Heart left ventricle (tissue), 16 donors: Measurements from ENCODE around the gene RALGPS1. TPM values are rescaled to one million over a fixed set of nuclear protein-coding genes. Genes with fewer than 3 reads are reported as not detected.
A peak's percentile ranks its signal among the peaks of the same experiment; 100 is the strongest.

ENCODE experiments used
- ATAC-seq, 4 donors: fragments of 200-7000 bp; cut with Tn5 transposase; one replicate each; pipeline ENCODE4 v1.9.1; 2020 to 2022; ENCODE audit warnings: moderate library complexity in 4 of 4, mild to moderate bottlenecking in 3 of 4, moderate number of reproducible peaks in 1 of 4
- DNase-seq, 5 donors: peaks; one replicate each; pipeline ENCODE4 v3.0.0-alpha.2; 2020
- H3K27ac ChIP-seq, 12 donors: fragments of 200-600 bp; sonication (generic) in 4 of 12; one replicate each; pipeline versions ENCODE4 v1.5.0 to v1.8.0; 2016 to 2022; ENCODE audit warnings: mild to moderate bottlenecking in 2 of 12
- H3K27me3 ChIP-seq, 9 donors: fragments of 200-600 bp; sonication (generic) in 2 of 9; one replicate each; pipeline versions ENCODE4 v1.5.1 to v1.8.0; 2016 to 2022; ENCODE audit warnings: mild to moderate bottlenecking in 3 of 9
- H3K36me3 ChIP-seq, 9 donors: fragments of 200-600 bp; sonication (generic) in 2 of 9; one replicate each; pipeline versions ENCODE4 v1.5.0 to v1.8.0; 2018 to 2022; ENCODE audit warnings: mild to moderate bottlenecking in 2 of 9
- H3K4me1 ChIP-seq, 12 donors: fragments of 200-600 bp; sonication (generic) in 4 of 12; one replicate each; pipeline versions ENCODE4 v1.5.0 to v1.8.0; 2016 to 2022; ENCODE audit warnings: mild to moderate bottlenecking in 3 of 12
- H3K4me3 ChIP-seq, 12 donors: fragments of 200-600 bp; sonication (generic) in 4 of 12; one replicate each; pipeline versions ENCODE4 v1.5.0 to v1.8.0; 2017 to 2022; ENCODE audit warnings: mild to moderate bottlenecking in 9 of 12, moderate library complexity in 4 of 12
- H3K9me3 ChIP-seq, 12 donors: fragments of 200-600 bp; sonication (generic) in 4 of 12; one replicate each; pipeline versions ENCODE4 v1.5.0 to v1.8.0; 2016 to 2022; ENCODE audit warnings: mild to moderate bottlenecking in 1 of 12
- CTCF ChIP-seq, 12 donors: fragments of 200-600 bp; sonication (generic) in 4 of 12; IDR thresholded peaks; one replicate each; pipeline versions ENCODE4 v1.5.0 to v1.8.0; 2018 to 2022; ENCODE audit warnings: antibody characterized with exemption in 12 of 12, mild to moderate bottlenecking in 5 of 12
- POLR2A ChIP-seq, 2 donors: fragments of 450-650 bp; IDR thresholded peaks; one replicate each; pipeline ENCODE4 v1.6.1; 2017; ENCODE audit warnings: antibody characterized with exemption in 2 of 2, mild to moderate bottlenecking in 2 of 2, moderate library complexity in 2 of 2
- WGBS, 4 donors: extraction: QIAGEN DNeasy Blood & Tissue Kit in 2 of 4; methylation state at CpG; one replicate each; pipeline versions ENCODE4 v1.1.5 to v1.1.7; 2013 to 2018; 5-methylcytosine and 5-hydroxymethylcytosine counted together
- intact Hi-C, 10 donors: fragments of 100-400 bp; cut with DNase I; formaldehyde crosslinking; loops; one replicate each; pipeline versions ENCODE4 v1.11.1 to v1.14.2; 2022
- polyA plus RNA-seq, 2 donors: library from polyadenylated mRNA; stranded (reverse); fragments of 200-250 nt; gene quantifications; one replicate each; pipeline ENCODE4 v1.2.3, GENCODE V29; 2013
- total RNA-seq, 9 donors: library from RNA; depleted of rRNA in 2 of 9; stranded (reverse); fragments of >200 nt in 2 of 9; fragmentation: NEBNext Ultra II Directional in 3 of 9; extraction: Animal tissue kit (Norgen Biotek cat#: 25700) in 3 of 9; gene quantifications; one replicate each; pipeline versions ENCODE4 v1.1.0 to v1.2.4, GENCODE V29; 2016 to 2023
- donor health status: ischemic (EF 13 %, LVEDD 7.1; RV severe dilation, severe dysfunction).
- donor health status: healthy with polysubstance abuse.
- donor health status: DM: no; HTN: yes; CAD: no.
- donor health status: DM: no; HTN: no; CAD: no.
- donor health status: ischemic (EF 25% LVEDD 6.9; RV normal size, moderate dysfunction).
- donor health status: ischemic (EF 25% LVEDD 5.7; RV mildly dilated, moderate dysfunction).
- donor health status: healthy.
- donor health status: DM: yes; HTN: yes; CAD: no.
- donor health status: ischemic (EF 35%, LVEDD 5.7; RV mildly dilated, moderate dysfunction).
- donor health status: nonischemic (EF 11% LVEDD 7.7; RV severe dilation, severe dysfunction).
- donor health status: DM: yes; HTN: yes; CAD: no.
- donor health status: PGD.
- donor health status: ischemic (EF 29% LVEDD 5.4; RV normal size, mild dysfunction).
- donor health status: nonischemic (EF 23%, LVEDD 6.1; RV moderate dilation, normal function).

RALGPS1 gene
- total and polyA plus RNA-seq, 11 donors, result 8.0 to 21.8 (median 14.4) TPM

- ATAC-seq, result no peak
- Histone ChIP-seq H3K4me1 (peaks cover 0 to 23% (median 2%) of the 10 kb centered on the region in 12 donors), H3K36me3 (no peaks in the 10 kb centered on the region), H3K27me3 (no peaks in the 10 kb centered on the region), H3K9me3 (peaks cover 0 to 5% (median 0%) of the 10 kb centered on the region in 12 donors), H3K4me3 (no peak overlapping the region), H3K27ac (no peak overlapping the region)
- 90 to 95% (median 95%) methylated on average over 7 to 8 of the region's 8 CpGs for WGBS, 4 donors
- DNase-seq, result no peak
- intact Hi-C loops, result no loop called here
- TF ChIP-seq POLR2A (IDR thresholded peaks at IDR 0.05), result no peak
- no peak for TF ChIP-seq CTCF (IDR thresholded peaks at IDR 0.05)
Observed at GRCh38 chr9:126934441-126934840, 19.9 kb downstream of the RALGPS1 start.

GRCh38 chr9:126935630-126936029 is 21.0 kb downstream of the RALGPS1 start:
- H3K4me3 ChIP-seq, result no peak overlapping the region
- no peak overlapping the region for H3K27ac ChIP-seq
- TF ChIP-seq POLR2A (IDR thresholded peaks at IDR 0.05), result no peak
- no peak for TF ChIP-seq CTCF (IDR thresholded peaks at IDR 0.05)
- no peaks in the 10 kb centered on the region for H3K36me3 ChIP-seq
- DNase-seq (no peak), ATAC-seq (no peak)
- 56 to 78% (median 70%) methylated on average over 4 to 5 of the region's 5 CpGs for WGBS, 4 donors
- intact Hi-C loops, result no loop called here
- no peaks in the 10 kb centered on the region for H3K27me3 ChIP-seq
- H3K9me3 ChIP-seq, result peaks cover 0 to 5% (median 0%) of the 10 kb centered on the region in 12 donors
- peaks cover 0 to 23% (median 3%) of the 10 kb centered on the region in 12 donors for H3K4me1 ChIP-seq

- Histone ChIP-seq H3K36me3 (no peaks in the 10 kb centered on the region), H3K4me3 (no peak overlapping the region), H3K4me1 (peaks cover 0 to 40% (median 12%) of the 10 kb centered on the region in 12 donors), H3K27ac (no peak overlapping the region), H3K27me3 (no peaks in the 10 kb centered on the region), H3K9me3 (peaks cover 0 to 5% (median 0%) of the 10 kb centered on the region in 12 donors)
- DNase-seq, result no peak
- intact Hi-C loops, result no loop called here
- TF ChIP-seq POLR2A (IDR thresholded peaks at IDR 0.05) (no peak), CTCF (IDR thresholded peaks at IDR 0.05) (no peak)
- ATAC-seq, result no peak
Observed at GRCh38 chr9:126937444-126937843, 22.9 kb downstream of the RALGPS1 start.

- 77 to 84% (median 81%) methylated on average over 4 of the region's 4 CpGs for WGBS, 4 donors
- no peak overlapping the region for H3K27ac ChIP-seq
- H3K9me3 ChIP-seq, result peaks cover 0 to 5% (median 0%) of the 10 kb centered on the region in 12 donors
- DNase-seq (no peak), ATAC-seq (peak in 3 of 4 donors; percentile 6 to 35 (median 29))
- H3K36me3 ChIP-seq, result no peaks in the 10 kb centered on the region
- TF ChIP-seq POLR2A (IDR thresholded peaks at IDR 0.05), result no peak
- no peak for TF ChIP-seq CTCF (IDR thresholded peaks at IDR 0.05)
- no peaks in the 10 kb centered on the region for H3K27me3 ChIP-seq
- peaks cover 0 to 48% (median 17%) of the 10 kb centered on the region in 12 donors for H3K4me1 ChIP-seq
- no peak overlapping the region for H3K4me3 ChIP-seq
- intact Hi-C loops, result loop anchor here in 1 of 10 donors (2.0 kb wide), 1 partner anchor 262 kb away; no protein-coding TSS in a partner anchor
Observed at GRCh38 chr9:126938327-126938726, 23.7 kb downstream of the RALGPS1 start.
